ENCODE measurements around the gene HMOX1.

HMOX1 gene

DNA sequence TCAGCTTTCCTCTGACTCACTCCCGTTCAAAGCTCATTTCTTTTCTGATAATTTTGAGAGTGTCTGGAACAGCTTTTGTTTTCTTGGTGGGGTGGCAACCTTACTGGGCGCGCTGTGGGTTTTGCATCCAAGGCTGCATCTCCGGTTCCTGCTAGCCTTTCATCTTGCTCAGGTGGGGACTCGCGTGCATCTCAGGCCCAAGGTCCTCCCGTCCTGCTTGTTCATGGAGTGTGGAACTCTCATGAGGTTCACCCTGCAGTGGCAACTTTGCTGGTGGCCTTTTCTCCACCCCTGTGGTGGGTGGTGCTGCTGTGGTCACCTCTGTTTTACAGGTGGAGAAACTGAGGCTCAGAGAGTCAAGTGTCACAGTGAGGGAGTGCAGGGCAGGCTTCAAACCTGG is 44.6 kb downstream of the HMOX1 start:
- Histone ChIP-seq H3K9ac (ENCODE audit: low read length) (no peak overlapping the region), H3K9me2 (replicated peaks; ENCODE audit: insufficient read depth, low read length) (no peaks in the 10 kb centered on the region), H3K27ac (ENCODE audit: low read length) (no peak overlapping the region), H3F3A (ENCODE audit: insufficient read depth, low read length) (no peaks in the 10 kb centered on the region), H3K9me3 (replicated peaks; ENCODE audit: insufficient read depth, low read length) (no peaks in the 10 kb centered on the region), H3K4me1 (ENCODE audit: low read length) (no peaks in the 10 kb centered on the region), H3K36me3 (replicated peaks; ENCODE audit: insufficient read depth, low read length) (peaks cover 2% of the 10 kb centered on the region; the same call in 1 of the 2 replicates), H4K20me1 (ENCODE audit: insufficient read depth, low read length) (peaks cover 4% of the 10 kb centered on the region; the same call in 1 of the 2 replicates), H3K4me3 (ENCODE audit: low read length) (no peak overlapping the region), H3K27me3 (replicated peaks; ENCODE audit: insufficient read depth, low read length) (no peaks in the 10 kb centered on the region), H3K4me2 (ENCODE audit: low read depth, low read length) (no peak overlapping the region), H2AFZ (ENCODE audit: low read length) (no peak overlapping the region), H3K79me2 (ENCODE audit: low read length) (0 out of 2 replicates have a peak, but pooled peaks cover 5% of the 10 kb centered on the region)
- DNase-seq = no peak
- TF ChIP-seq CTCF (IDR thresholded peaks at IDR 0.05; ENCODE audit: low read length) = no peak
- TF ChIP-seq EZH2 (optimal IDR thresholded peaks at IDR 0.05; ENCODE audit: low read depth, low read length) = no peak
- TF ChIP-seq EZH2phosphoT487 (IDR thresholded peaks at IDR 0.05; ENCODE audit: low read length) = no peak

DNA sequence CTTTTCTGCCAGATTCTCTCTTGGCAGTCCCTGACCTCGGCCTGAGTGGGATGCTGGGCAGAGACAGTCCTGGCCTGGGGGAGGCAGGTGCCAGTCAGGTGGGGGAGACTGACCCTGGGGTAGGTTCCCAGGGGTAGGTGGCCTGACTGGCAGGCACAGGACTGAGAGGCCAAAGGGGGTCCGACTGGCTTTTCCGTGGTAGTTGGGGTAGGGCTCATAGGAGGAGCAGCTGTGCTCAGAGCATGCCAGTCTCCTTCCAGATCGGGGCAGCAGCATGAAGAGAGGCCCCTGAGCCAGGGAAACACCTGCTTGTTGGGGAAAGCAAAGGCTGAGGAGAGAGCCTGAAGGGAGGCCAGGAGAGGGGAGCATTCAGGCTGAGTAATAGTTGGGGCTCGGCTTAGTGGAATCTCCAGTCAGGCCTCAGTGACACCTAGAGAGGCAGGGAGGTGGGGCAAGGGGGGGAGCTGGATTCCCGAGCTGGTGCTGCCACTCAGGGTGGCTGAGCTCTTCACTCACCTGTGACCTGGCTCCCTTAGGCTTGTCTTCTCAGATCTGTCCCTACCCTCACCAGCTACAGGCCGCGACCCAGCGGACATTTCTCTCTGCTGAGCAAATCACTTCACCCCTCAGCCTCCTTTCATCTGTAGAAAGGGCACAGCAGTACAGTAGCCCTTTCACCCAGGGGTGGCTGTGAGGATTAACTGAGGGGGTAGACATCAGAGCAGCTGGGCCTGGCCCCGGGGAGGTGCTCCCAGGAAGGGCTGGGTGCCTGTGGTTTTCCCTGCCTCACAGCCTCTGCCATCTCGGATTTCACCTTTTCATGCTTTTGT is 45.3 kb downstream of the HMOX1 start:
- Histone ChIP-seq H3K4me1 (ENCODE audit: low read length) (no peaks in the 10 kb centered on the region), H3K9me2 (replicated peaks; ENCODE audit: insufficient read depth, low read length) (no peaks in the 10 kb centered on the region), H3K4me2 (ENCODE audit: low read depth, low read length) (no peak overlapping the region), H4K20me1 (ENCODE audit: insufficient read depth, low read length) (peaks cover 4% of the 10 kb centered on the region; the same call in 1 of the 2 replicates), H3K36me3 (replicated peaks; ENCODE audit: insufficient read depth, low read length) (peaks cover 2% of the 10 kb centered on the region; the same call in 1 of the 2 replicates), H2AFZ (ENCODE audit: low read length) (no peak overlapping the region), H3F3A (ENCODE audit: insufficient read depth, low read length) (no peaks in the 10 kb centered on the region), H3K27me3 (replicated peaks; ENCODE audit: insufficient read depth, low read length) (no peaks in the 10 kb centered on the region), H3K4me3 (ENCODE audit: low read length) (no peak overlapping the region), H3K27ac (ENCODE audit: low read length) (no peak overlapping the region), H3K9ac (ENCODE audit: low read length) (no peak overlapping the region), H3K79me2 (ENCODE audit: low read length) (0 out of 2 replicates have a peak, but pooled peaks cover 5% of the 10 kb centered on the region), H3K9me3 (replicated peaks; ENCODE audit: insufficient read depth, low read length) (no peaks in the 10 kb centered on the region)
- TF ChIP-seq EZH2phosphoT487 (IDR thresholded peaks at IDR 0.05; ENCODE audit: low read length) = no peak
- TF ChIP-seq EZH2 (optimal IDR thresholded peaks at IDR 0.05; ENCODE audit: low read depth, low read length) = no peak
- TF ChIP-seq CTCF (IDR thresholded peaks at IDR 0.05; ENCODE audit: low read length) = no peak
- DNase-seq = no peak

DNA sequence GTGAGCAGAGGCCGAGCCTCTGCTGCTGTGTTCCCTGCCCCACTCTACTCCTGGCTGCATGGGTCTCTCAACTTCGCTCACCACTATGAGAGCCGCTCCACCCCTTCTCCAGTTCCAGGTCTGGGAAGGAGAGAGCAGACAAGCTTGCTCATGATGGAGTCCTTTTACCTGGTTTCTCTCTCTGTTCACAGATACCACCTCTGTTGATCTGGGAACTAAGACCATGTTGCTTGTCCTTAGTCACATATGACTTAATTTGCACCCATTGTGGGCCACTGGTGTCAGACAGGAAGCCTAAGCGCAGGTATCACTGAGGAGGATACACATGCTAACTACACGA is 45.9 kb downstream of the HMOX1 start:
- Histone ChIP-seq H3K4me2 (ENCODE audit: low read depth, low read length) (no peak overlapping the region), H3K36me3 (replicated peaks; ENCODE audit: insufficient read depth, low read length) (peaks cover 2% of the 10 kb centered on the region; the same call in 1 of the 2 replicates), H4K20me1 (ENCODE audit: insufficient read depth, low read length) (peaks cover 4% of the 10 kb centered on the region; the same call in 1 of the 2 replicates), H3K27ac (ENCODE audit: low read length) (no peak overlapping the region), H3K9me3 (replicated peaks; ENCODE audit: insufficient read depth, low read length) (no peaks in the 10 kb centered on the region), H2AFZ (ENCODE audit: low read length) (no peak overlapping the region), H3K9me2 (replicated peaks; ENCODE audit: insufficient read depth, low read length) (no peaks in the 10 kb centered on the region), H3K4me3 (ENCODE audit: low read length) (no peak overlapping the region), H3K9ac (ENCODE audit: low read length) (no peak overlapping the region), H3K79me2 (ENCODE audit: low read length) (0 out of 2 replicates have a peak, but pooled peaks cover 5% of the 10 kb centered on the region), H3K4me1 (ENCODE audit: low read length) (no peaks in the 10 kb centered on the region), H3F3A (ENCODE audit: insufficient read depth, low read length) (no peaks in the 10 kb centered on the region), H3K27me3 (replicated peaks; ENCODE audit: insufficient read depth, low read length) (no peaks in the 10 kb centered on the region)
- no peak for DNase-seq
- TF ChIP-seq CTCF (IDR thresholded peaks at IDR 0.05; ENCODE audit: low read length) (no peak), EZH2 (optimal IDR thresholded peaks at IDR 0.05; ENCODE audit: low read depth, low read length) (no peak), EZH2phosphoT487 (IDR thresholded peaks at IDR 0.05; ENCODE audit: low read length) (no peak)

All from MM.1S (cell line).